ENCODE measurements around the gene CDC14A. TPM values are rescaled to one million over a fixed set of nuclear protein-coding genes. Genes with fewer than 3 reads are reported as not detected.

The CDC14A gene
- total RNA-seq, 1 donor from 2014 or later = 6.3 TPM

DNA sequence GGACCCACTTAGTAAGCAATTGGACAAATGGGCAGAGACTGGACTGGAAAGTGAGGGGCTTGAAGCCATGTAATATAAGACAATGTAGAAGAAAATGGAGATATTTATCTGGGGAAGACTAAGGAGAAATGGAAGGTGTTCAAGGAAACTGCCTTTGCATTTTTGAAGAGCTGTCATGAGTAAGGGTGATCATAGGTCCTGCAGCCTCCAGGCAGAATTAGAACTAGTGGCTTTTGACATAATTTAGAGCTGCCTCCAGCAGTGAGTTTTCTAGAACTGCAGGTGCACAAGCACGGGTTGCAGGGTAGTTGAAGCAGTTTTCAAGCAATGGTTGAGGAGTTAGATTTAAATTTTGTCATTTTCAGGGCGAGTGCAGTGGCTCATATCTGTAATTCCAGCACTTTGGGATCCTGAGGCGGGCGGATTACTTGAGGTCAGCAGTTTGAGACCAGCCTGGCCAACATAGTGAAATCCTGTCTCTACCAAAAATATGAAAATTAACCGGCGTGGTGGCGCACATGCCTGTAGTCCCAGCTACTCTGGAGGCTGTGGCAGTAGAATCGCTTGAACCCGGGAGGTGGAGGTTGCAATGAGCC, 3.7 kb upstream of the CDC14A start:
- no peaks in the 10 kb centered on the region for H3K9me3 Mint-ChIP-seq (ENCODE audit: unreplicated experiment)
- TF ChIP-seq, protein P1, sequence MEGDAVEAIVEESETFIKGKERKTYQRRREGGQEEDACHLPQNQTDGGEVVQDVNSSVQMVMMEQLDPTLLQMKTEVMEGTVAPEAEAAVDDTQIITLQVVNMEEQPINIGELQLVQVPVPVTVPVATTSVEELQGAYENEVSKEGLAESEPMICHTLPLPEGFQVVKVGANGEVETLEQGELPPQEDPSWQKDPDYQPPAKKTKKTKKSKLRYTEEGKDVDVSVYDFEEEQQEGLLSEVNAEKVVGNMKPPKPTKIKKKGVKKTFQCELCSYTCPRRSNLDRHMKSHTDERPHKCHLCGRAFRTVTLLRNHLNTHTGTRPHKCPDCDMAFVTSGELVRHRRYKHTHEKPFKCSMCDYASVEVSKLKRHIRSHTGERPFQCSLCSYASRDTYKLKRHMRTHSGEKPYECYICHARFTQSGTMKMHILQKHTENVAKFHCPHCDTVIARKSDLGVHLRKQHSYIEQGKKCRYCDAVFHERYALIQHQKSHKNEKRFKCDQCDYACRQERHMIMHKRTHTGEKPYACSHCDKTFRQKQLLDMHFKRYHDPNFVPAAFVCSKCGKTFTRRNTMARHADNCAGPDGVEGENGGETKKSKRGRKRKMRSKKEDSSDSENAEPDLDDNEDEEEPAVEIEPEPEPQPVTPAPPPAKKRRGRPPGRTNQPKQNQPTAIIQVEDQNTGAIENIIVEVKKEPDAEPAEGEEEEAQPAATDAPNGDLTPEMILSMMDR (IDR thresholded peaks at IDR 0.05; ENCODE audit: insufficient read depth, low read depth, low read length) = no peak
- no peak for TF ChIP-seq EZH2 (IDR thresholded peaks at IDR 0.05; ENCODE audit: insufficient read depth, low read length)
- DNase-seq (ENCODE audit: low read depth) (no peak), FAIRE-seq (no peak)
- peaks cover 2% of the 10 kb centered on the region for H3K4me1 Mint-ChIP-seq (ENCODE audit: low read depth, unreplicated experiment)
- H4K20me1 ChIP-seq (ENCODE audit: insufficient read depth, low read length) = no peaks in the 10 kb centered on the region
- no peak overlapping the region for H3K4me2 ChIP-seq (ENCODE audit: low read length)
- no peaks in the 10 kb centered on the region for H3K36me3 Mint-ChIP-seq (ENCODE audit: low read depth, unreplicated experiment)
- no peaks in the 10 kb centered on the region for H3K27me3 ChIP-seq (ENCODE audit: insufficient read depth, low read length)
- H2AFZ ChIP-seq (ENCODE audit: low read depth, low read length) = no peak overlapping the region
- no peak overlapping the region for H3K4me3 Mint-ChIP-seq (ENCODE audit: unreplicated experiment)
- H3K36me3 ChIP-seq (ENCODE audit: insufficient read depth, low read length) = no peaks in the 10 kb centered on the region
- no peaks in the 10 kb centered on the region for H3K9me3 ChIP-seq (ENCODE audit: insufficient read depth, low read depth, low read length)
- H3K4me3 ChIP-seq (ENCODE audit: insufficient read depth, low read depth, low read length) = no peak overlapping the region
- H3K9ac ChIP-seq (ENCODE audit: low read length) = no peak overlapping the region
- H3K27me3 Mint-ChIP-seq (ENCODE audit: low read depth, unreplicated experiment) = no peaks in the 10 kb centered on the region
- no peak overlapping the region for H3K27ac Mint-ChIP-seq (ENCODE audit: unreplicated experiment)
- H3K27ac ChIP-seq (ENCODE audit: low read depth, low read length) = no peak overlapping the region
- H3K79me2 ChIP-seq (ENCODE audit: insufficient read depth, low read length) = no peaks in the 10 kb centered on the region
- H3K4me1 ChIP-seq (ENCODE audit: insufficient read depth, low read length) = peaks cover 7% of the 10 kb centered on the region

DNA sequence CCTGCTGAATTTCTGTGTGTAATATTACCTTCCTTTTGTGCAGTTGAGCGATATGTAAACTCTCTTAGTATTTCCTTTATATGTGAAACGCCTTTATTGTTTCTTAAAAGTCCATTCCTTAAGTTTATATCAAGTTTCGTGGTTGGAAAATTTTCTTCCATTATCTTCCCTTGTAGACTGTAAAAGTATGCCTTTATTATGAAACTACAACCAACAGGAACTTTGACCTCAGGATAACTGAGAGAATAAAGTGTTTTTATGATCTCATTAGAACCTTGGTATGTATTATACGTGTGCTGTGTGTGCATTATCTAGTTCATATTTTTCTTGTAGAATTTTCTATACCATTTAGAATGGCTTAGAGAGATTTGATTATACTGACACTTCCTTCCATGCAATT, 3.1 kb upstream of the CDC14A start:
- peaks cover 8% of the 10 kb centered on the region for H3K4me1 Mint-ChIP-seq (ENCODE audit: low read depth, unreplicated experiment)
- H3K79me2 ChIP-seq (ENCODE audit: insufficient read depth, low read length) = no peaks in the 10 kb centered on the region
- H3K27me3 Mint-ChIP-seq (ENCODE audit: low read depth, unreplicated experiment) = no peaks in the 10 kb centered on the region
- no peak overlapping the region for H2AFZ ChIP-seq (ENCODE audit: low read depth, low read length)
- H3K27ac Mint-ChIP-seq (ENCODE audit: unreplicated experiment) = no peak overlapping the region
- H3K9me3 Mint-ChIP-seq (ENCODE audit: unreplicated experiment) = no peaks in the 10 kb centered on the region
- peaks cover 13% of the 10 kb centered on the region for H3K4me1 ChIP-seq (ENCODE audit: insufficient read depth, low read length)
- H3K36me3 ChIP-seq (ENCODE audit: insufficient read depth, low read length) = no peaks in the 10 kb centered on the region
- TF ChIP-seq, protein P1 (IDR thresholded peaks at IDR 0.05; ENCODE audit: insufficient read depth, low read depth, low read length) = no peak
- TF ChIP-seq EZH2 (IDR thresholded peaks at IDR 0.05; ENCODE audit: insufficient read depth, low read length) = no peak
- no peaks in the 10 kb centered on the region for H3K27me3 ChIP-seq (ENCODE audit: insufficient read depth, low read length)
- FAIRE-seq = no peak
- DNase-seq (ENCODE audit: low read depth) = no peak
- no peak overlapping the region for H3K27ac ChIP-seq (ENCODE audit: low read depth, low read length)
- H4K20me1 ChIP-seq (ENCODE audit: insufficient read depth, low read length) = no peaks in the 10 kb centered on the region
- no peak overlapping the region for H3K4me2 ChIP-seq (ENCODE audit: low read length)
- no peak overlapping the region for H3K4me3 Mint-ChIP-seq (ENCODE audit: unreplicated experiment)
- no peaks in the 10 kb centered on the region for H3K36me3 Mint-ChIP-seq (ENCODE audit: low read depth, unreplicated experiment)
- no peak overlapping the region for H3K9ac ChIP-seq (ENCODE audit: low read length)
- no peaks in the 10 kb centered on the region for H3K9me3 ChIP-seq (ENCODE audit: insufficient read depth, low read depth, low read length)
- no peak overlapping the region for H3K4me3 ChIP-seq (ENCODE audit: insufficient read depth, low read depth, low read length)

DNA sequence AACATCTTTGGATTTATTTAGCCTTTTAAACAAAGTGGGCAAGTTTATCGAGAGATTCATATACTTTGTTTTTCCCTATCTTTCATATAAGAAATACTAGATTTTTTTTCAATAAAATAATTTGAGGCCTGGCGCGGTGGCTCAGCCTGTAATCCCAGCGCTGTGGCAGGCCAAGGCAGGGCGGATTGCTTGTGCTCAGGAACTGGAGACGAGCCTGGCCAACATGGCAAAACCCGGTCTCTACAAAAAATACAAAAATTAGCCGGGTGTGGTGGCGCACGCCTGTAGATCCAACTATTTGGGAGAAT, 1.6 kb upstream of the CDC14A start:
- no peak for DNase-seq (ENCODE audit: low read depth)
- Histone ChIP-seq H2AFZ (ENCODE audit: low read depth, low read length) (peak overlapping the region; percentile 90), H3K27me3 (ENCODE audit: insufficient read depth, low read length) (no peaks in the 10 kb centered on the region), H3K79me2 (ENCODE audit: insufficient read depth, low read length) (peaks cover 2% of the 10 kb centered on the region), H4K20me1 (ENCODE audit: insufficient read depth, low read length) (peaks cover 9% of the 10 kb centered on the region), H3K9ac (ENCODE audit: low read length) (peak overlapping the region; percentile 80), H3K36me3 (ENCODE audit: insufficient read depth, low read length) (no peaks in the 10 kb centered on the region), H3K4me2 (ENCODE audit: low read length) (peak overlapping the region; percentile 96), H3K9me3 (ENCODE audit: insufficient read depth, low read depth, low read length) (no peaks in the 10 kb centered on the region), H3K27ac (ENCODE audit: low read depth, low read length) (peak overlapping the region; percentile 84), H3K4me1 (ENCODE audit: insufficient read depth, low read length) (peaks cover 19% of the 10 kb centered on the region), H3K4me3 (ENCODE audit: insufficient read depth, low read depth, low read length) (peak overlapping the region; percentile 72)
- Mint-ChIP-seq H3K4me1 (ENCODE audit: low read depth, unreplicated experiment) (peaks cover 19% of the 10 kb centered on the region), H3K36me3 (ENCODE audit: low read depth, unreplicated experiment) (no peaks in the 10 kb centered on the region), H3K9me3 (ENCODE audit: unreplicated experiment) (no peaks in the 10 kb centered on the region), H3K27ac (ENCODE audit: unreplicated experiment) (peak overlapping the region; percentile 96), H3K4me3 (ENCODE audit: unreplicated experiment) (peak overlapping the region; percentile 93), H3K27me3 (ENCODE audit: low read depth, unreplicated experiment) (no peaks in the 10 kb centered on the region)
- no peak for FAIRE-seq
- no peak for TF ChIP-seq EZH2 (IDR thresholded peaks at IDR 0.05; ENCODE audit: insufficient read depth, low read length)
- TF ChIP-seq, protein P1 (IDR thresholded peaks at IDR 0.05; ENCODE audit: insufficient read depth, low read depth, low read length) = no peak

Measured in astrocyte (in vitro differentiated cells and primary cell).